Fibroblast of lung (primary cell): ENCODE data around the gene C10orf67. TPM values are rescaled to one million over a fixed set of nuclear protein-coding genes. Genes with fewer than 3 reads are reported as not detected.
"Not testable (repeated sequence)": the region's sequence is repeated elsewhere in the genome, so short reads cannot be mapped to it uniquely, and the experiment has no call there.

Experiments used
- DNase-seq, 2 donors: peaks; one replicate each; pipeline versions ENCODE4 v3.0.0 to v3.0.0-alpha.2; 2010; ENCODE audit warnings: low read depth in 2 of 2
- H2AFZ ChIP-seq: 2 replicates; pipeline ENCODE4 v1.5.1; 2012; ENCODE audit warnings: low read length, control low read depth, inconsistent platforms
- H3K27ac ChIP-seq: 2 replicates; pipeline ENCODE4 v1.5.1; 2011; ENCODE audit warnings: low read length, control low read depth; ENCODE audit not compliant: insufficient read depth
- H3K27me3 ChIP-seq: 2 replicates; pipeline ENCODE4 v1.5.1; 2011; ENCODE audit warnings: mild to moderate bottlenecking, low read length; ENCODE audit not compliant: control insufficient read depth, insufficient read depth
- H3K36me3 ChIP-seq: 2 replicates; pipeline ENCODE4 v1.5.1; 2011; ENCODE audit warnings: low read length; ENCODE audit not compliant: control insufficient read depth, insufficient read depth
- H3K4me1 ChIP-seq: 2 replicates; pipeline ENCODE4 v1.5.1; 2011; ENCODE audit warnings: low read length; ENCODE audit not compliant: control insufficient read depth, insufficient read depth; ENCODE audit errors: extremely low read depth
- H3K4me2 ChIP-seq: 2 replicates; pipeline ENCODE4 v1.5.1; 2011; ENCODE audit warnings: low read length, control low read depth; ENCODE audit not compliant: insufficient read depth; ENCODE audit errors: extremely low read depth
- H3K4me3 ChIP-seq, 4 experiments: fragments of 200-600 bp in 1 of 4; sonication (generic) in 1 of 4; replicated peaks in 1 of 4; 2 replicates each; pipeline ENCODE4 v1.5.1; 2011 to 2016; ENCODE audit warnings: low read length in 4 of 4, low read depth in 3 of 4, mild to moderate bottlenecking in 3 of 4, control low read depth in 2 of 4, inconsistent platforms in 1 of 4, mixed read lengths in 1 of 4; ENCODE audit not compliant: insufficient read depth in 1 of 4; ENCODE audit errors: control extremely low read depth in 1 of 4
- H3K79me2 ChIP-seq: 2 replicates; pipeline ENCODE4 v1.5.1; 2012; ENCODE audit warnings: mild to moderate bottlenecking, low read length, inconsistent platforms; ENCODE audit not compliant: control insufficient read depth, insufficient read depth
- H3K9ac ChIP-seq: 2 replicates; pipeline ENCODE4 v1.5.1; 2011; ENCODE audit warnings: mild to moderate bottlenecking, low read length, control low read depth; ENCODE audit not compliant: insufficient read depth
- H3K9me3 ChIP-seq: 2 replicates; pipeline ENCODE4 v1.5.1; 2012; ENCODE audit warnings: low read depth, low read length; ENCODE audit not compliant: control insufficient read depth, insufficient read depth
- H4K20me1 ChIP-seq: 2 replicates; pipeline ENCODE4 v1.5.1; 2011; ENCODE audit warnings: low read length; ENCODE audit not compliant: control insufficient read depth, insufficient read depth; ENCODE audit errors: extremely low read depth
- EZH2 ChIP-seq: IDR thresholded peaks from 2 replicates; pipeline ENCODE4 v1.5.1; 2012; ENCODE audit warnings: low read length, control low read depth, mild to moderate bottlenecking; ENCODE audit errors: missing control alignments
- polyA plus RNA-seq, 2 donors: library from polyadenylated mRNA; depleted of rRNA in 1 of 2; stranded (reverse) in 1 of 2; unstranded in 1 of 2; fragments of >200 nt; gene quantifications; 2 replicates each; pipeline ENCODE4 v1.2.1, GENCODE V29; 2011 to 2012; ENCODE audit warnings: missing spikeins in 1 of 2
- total RNA-seq: library from RNA; depleted of rRNA; stranded (reverse); fragments of >200 nt; gene quantifications from 2 replicates; pipeline ENCODE4 v1.2.1, GENCODE V29; 2014
- TF ChIP-seq, protein P1 (sequence below), 2 donors: IDR thresholded peaks in 1 of 2; conservative IDR thresholded peaks in 1 of 2; 1 replicate in 1 of 2; 2 replicates in 1 of 2; pipeline ENCODE4 v1.5.1; 2011 to 2012; ENCODE audit warnings: low read length in 2 of 2, control low read depth in 1 of 2, inconsistent platforms in 1 of 2, low read depth in 1 of 2, mild to moderate bottlenecking in 1 of 2

Gene C10orf67
- total and polyA plus RNA-seq, 2 donors (not counting 1 experiment from before 2014, with no cell fraction given) = under 0.01 to 0.16 TPM

DNA sequence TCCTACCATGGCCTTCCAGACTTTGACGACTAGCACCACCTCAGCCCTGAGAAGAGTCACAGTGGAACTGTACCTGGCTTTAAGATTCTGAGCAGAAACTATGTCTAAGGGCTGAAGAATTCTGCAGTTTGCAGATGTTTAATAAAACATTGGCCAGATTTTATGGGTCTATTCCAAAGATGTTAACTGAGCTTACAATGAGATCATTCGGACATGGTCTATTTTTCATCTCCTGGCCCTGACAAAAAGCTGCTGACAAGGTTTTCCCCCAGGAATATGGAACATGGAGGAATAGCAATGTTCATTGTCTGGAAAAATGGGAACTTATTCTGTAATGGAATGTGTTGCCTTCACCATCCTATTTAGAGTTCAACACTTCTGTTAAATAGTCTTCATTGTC is 86.1 kb downstream of the C10orf67 start:
- H3K9ac ChIP-seq = no peak overlapping the region
- H4K20me1 ChIP-seq = no peaks in the 10 kb centered on the region
- no peak for DNase-seq
- no peak overlapping the region for H3K4me2 ChIP-seq
- H3K27me3 ChIP-seq = no peaks in the 10 kb centered on the region
- H2AFZ ChIP-seq = no peak overlapping the region
- H3K79me2 ChIP-seq = no peaks in the 10 kb centered on the region
- H3K4me3 ChIP-seq = no peak overlapping the region
- H3K4me1 ChIP-seq = no peaks in the 10 kb centered on the region
- no peak overlapping the region for H3K27ac ChIP-seq
- H3K36me3 ChIP-seq = no peaks in the 10 kb centered on the region
- TF ChIP-seq EZH2 = no peak
- TF ChIP-seq, protein P1, sequence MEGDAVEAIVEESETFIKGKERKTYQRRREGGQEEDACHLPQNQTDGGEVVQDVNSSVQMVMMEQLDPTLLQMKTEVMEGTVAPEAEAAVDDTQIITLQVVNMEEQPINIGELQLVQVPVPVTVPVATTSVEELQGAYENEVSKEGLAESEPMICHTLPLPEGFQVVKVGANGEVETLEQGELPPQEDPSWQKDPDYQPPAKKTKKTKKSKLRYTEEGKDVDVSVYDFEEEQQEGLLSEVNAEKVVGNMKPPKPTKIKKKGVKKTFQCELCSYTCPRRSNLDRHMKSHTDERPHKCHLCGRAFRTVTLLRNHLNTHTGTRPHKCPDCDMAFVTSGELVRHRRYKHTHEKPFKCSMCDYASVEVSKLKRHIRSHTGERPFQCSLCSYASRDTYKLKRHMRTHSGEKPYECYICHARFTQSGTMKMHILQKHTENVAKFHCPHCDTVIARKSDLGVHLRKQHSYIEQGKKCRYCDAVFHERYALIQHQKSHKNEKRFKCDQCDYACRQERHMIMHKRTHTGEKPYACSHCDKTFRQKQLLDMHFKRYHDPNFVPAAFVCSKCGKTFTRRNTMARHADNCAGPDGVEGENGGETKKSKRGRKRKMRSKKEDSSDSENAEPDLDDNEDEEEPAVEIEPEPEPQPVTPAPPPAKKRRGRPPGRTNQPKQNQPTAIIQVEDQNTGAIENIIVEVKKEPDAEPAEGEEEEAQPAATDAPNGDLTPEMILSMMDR (conservative IDR thresholded peaks at IDR 0.05 in 1 of 2, IDR thresholded peaks at IDR 0.05 in 1 of 2; ENCODE audit: low read depth in 1 of 2, low read length in 2 of 2) = no peak
- H3K9me3 ChIP-seq = no peaks in the 10 kb centered on the region

GRCh38 chr10:23253780-23254179 is 90.8 kb downstream of the C10orf67 start:
- Histone ChIP-seq H3K27ac (no peak overlapping the region), H2AFZ (no peak overlapping the region), H3K4me2 (no peak overlapping the region), H4K20me1 (no peaks in the 10 kb centered on the region), H3K9me3 (no peaks in the 10 kb centered on the region), H3K27me3 (no peaks in the 10 kb centered on the region), H3K4me3 (no peak overlapping the region), H3K79me2 (no peaks in the 10 kb centered on the region), H3K36me3 (no peaks in the 10 kb centered on the region), H3K4me1 (no peaks in the 10 kb centered on the region), H3K9ac (no peak overlapping the region)
- DNase-seq = no peak
- TF ChIP-seq, protein P1 (conservative IDR thresholded peaks at IDR 0.05 in 1 of 2, IDR thresholded peaks at IDR 0.05 in 1 of 2; ENCODE audit: low read depth in 1 of 2, low read length in 2 of 2) = no peak
- no peak for TF ChIP-seq EZH2

DNA sequence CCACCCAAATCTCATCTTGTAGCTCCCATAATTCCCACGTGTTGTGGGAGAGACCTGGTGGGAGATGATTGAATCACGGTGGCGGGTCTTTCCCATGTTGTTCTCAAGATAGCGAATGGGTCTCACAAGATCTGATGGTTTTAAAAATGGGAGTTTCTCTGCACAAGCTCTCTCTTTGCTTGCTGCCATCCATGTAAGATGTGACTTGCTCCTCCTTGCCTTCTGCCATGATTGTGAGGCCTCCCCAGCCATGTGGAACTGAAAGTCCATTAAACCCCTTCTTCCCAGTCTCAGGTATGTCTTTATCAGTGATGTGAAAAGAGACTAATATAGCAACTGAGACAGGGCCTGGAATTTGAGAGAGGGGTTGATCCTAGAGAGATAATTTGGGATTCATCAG is 91.7 kb downstream of the C10orf67 start:
- H3K79me2 ChIP-seq, H3K4me2 ChIP-seq, H3K27ac ChIP-seq, DNase-seq, H3K9ac ChIP-seq, H3K9me3 ChIP-seq, H3K27me3 ChIP-seq, H3K36me3 ChIP-seq, H3K4me3 ChIP-seq, H2AFZ ChIP-seq, H3K4me1 ChIP-seq, H4K20me1 ChIP-seq: not testable (repeated sequence)

DNA sequence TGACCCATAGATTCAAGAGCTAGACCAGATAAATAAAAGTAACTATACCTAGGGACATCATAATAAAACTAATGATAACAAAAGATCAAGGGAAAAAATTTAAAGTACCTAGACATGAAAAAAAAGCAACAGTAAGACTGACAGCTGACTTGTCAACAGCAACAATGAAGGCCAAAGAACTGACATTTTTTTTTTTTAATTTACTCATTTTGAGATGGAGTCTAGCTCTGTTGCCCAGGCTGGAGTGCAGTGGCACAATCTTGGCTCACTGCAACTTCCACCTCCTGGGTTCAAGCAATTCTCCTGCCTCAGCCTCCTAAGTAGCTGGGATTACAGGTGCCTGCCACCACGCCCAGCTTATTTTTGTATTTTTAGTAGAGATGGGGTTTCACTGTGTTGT is 102.8 kb downstream of the C10orf67 start:
- not testable (repeated sequence) for H3K4me1 ChIP-seq, H3K27me3 ChIP-seq, H3K4me3 ChIP-seq, H2AFZ ChIP-seq, H3K27ac ChIP-seq, H3K79me2 ChIP-seq, H3K9ac ChIP-seq, DNase-seq, H3K36me3 ChIP-seq, H3K4me2 ChIP-seq, H4K20me1 ChIP-seq, H3K9me3 ChIP-seq
